BLaER1 (cell line): ENCODE measurements around the gene PITPNM1.
A peak's percentile ranks its signal among the peaks of the same experiment; 100 is the strongest.
"Not testable (repeated sequence)": the region's sequence is repeated elsewhere in the genome, so short reads cannot be mapped to it uniquely, and the experiment has no call there.

Experiments
- H3K27ac ChIP-seq: shearing (Covaris generic); formaldehyde crosslinking; 2 replicates; pipeline ENCODE4 v1.8.1; 2022
- H3K27me3 ChIP-seq: shearing (Covaris generic); formaldehyde crosslinking; 2 replicates; pipeline ENCODE4 v1.8.1; 2022
- H3K36me3 ChIP-seq: shearing (Covaris generic); formaldehyde crosslinking; 2 replicates; pipeline ENCODE4 v1.8.1; 2022
- H3K4me1 ChIP-seq: shearing (Covaris generic); formaldehyde crosslinking; 2 replicates; pipeline ENCODE4 v1.8.1; 2022
- H3K4me2 ChIP-seq: shearing (Covaris generic); formaldehyde crosslinking; 2 replicates; pipeline ENCODE4 v1.8.1; 2022
- H3K4me3 ChIP-seq: shearing (Covaris generic); formaldehyde crosslinking; 2 replicates; pipeline ENCODE4 v1.8.1; 2022
- H3K9ac ChIP-seq: shearing (Covaris generic); formaldehyde crosslinking; 2 replicates; pipeline ENCODE4 v1.8.1; 2022
- H3K9me3 ChIP-seq: shearing (Covaris generic); formaldehyde crosslinking; 2 replicates; pipeline ENCODE4 v1.8.1; 2022
- H4K20me1 ChIP-seq: shearing (Covaris generic); formaldehyde crosslinking; 2 replicates; pipeline ENCODE4 v1.8.1; 2022
- Cebpa-rat ChIP-seq: shearing (Covaris generic); IDR thresholded peaks from 2 replicates; pipeline ENCODE4 v1.8.1; 2022

The PITPNM1 gene

DNA sequence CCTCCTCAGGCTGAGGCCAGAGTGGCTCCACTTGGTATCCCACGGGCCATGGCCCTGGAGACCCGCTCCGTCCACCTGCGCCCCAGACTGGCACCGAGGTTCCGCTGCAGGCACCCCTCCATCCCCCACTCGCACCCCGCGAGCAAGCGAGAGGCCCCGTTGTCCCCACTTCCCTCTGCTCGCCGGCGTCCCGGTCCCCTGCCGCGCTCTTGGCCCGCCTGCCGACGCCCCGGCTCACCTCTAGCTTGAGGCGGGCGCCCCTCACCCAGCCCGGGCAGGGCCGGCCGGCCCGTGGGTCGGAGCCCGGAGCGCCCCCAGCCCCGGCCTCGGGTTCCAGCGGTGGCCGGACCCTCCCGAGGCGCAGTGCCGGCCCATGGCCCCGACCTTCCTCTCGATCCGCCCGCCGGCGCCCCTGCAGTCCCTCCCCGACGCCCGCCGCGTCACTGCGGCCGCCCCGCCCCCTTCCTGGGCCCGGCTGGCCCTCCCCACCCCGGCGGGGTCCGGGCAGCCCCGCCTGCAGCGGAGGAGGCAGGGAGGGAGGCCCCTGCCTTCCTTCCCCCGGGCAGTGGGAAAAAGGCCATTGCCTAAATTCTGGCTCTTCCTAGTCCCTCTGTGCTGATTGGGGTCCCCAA is at the start of gene PITPNM1:
PITPNM1 (minus strand) TSS at position 414 of the 632 bp plus-strand sequence. CDS start 1,183 bp downstream, outside the sequence.
- Histone ChIP-seq H3K4me2 (peak within 1 kb of the TSS; percentile 94), H3K4me1 (peaks cover 67% of the 10 kb centered on the region), H3K4me3 (peak within 1 kb of the TSS; percentile 81), H3K9me3 (no peaks in the 10 kb centered on the region), H3K36me3 (peaks cover 28% of the 10 kb centered on the region), H4K20me1 (peaks cover 51% of the 10 kb centered on the region), H3K27ac (peak within 1 kb of the TSS; percentile 76), H3K9ac (peak within 1 kb of the TSS; percentile 81), H3K27me3 (peaks cover 9% of the 10 kb centered on the region; the same call in 1 of the 2 replicates)
- no peak for TF ChIP-seq Cebpa-rat

DNA sequence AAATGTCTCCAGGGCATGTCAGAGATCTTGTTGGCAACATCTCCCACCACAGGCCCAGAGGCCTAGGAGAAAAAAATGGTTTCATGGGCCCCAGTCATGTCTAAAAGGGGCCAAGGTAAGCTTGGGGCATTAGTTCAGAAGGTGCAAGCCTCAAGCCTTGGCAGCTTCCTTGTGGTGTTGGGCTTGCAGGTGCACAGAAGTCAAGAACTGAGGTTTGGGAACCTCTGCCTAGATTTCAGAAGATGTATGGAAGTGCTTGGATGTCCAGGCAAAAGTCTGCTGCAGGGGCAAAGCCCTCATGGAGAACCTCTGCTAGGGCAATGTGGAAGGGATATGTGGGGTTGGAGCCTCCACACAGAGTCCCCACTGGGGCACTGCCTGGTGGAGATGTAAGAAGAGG is 46.5 kb upstream of the PITPNM1 start:
- H3K9ac ChIP-seq, H4K20me1 ChIP-seq, H3K4me3 ChIP-seq, H3K27ac ChIP-seq, H3K27me3 ChIP-seq, H3K4me1 ChIP-seq, H3K4me2 ChIP-seq, H3K36me3 ChIP-seq: not testable (repeated sequence)
- peaks cover 38% of the 10 kb centered on the region for H3K9me3 ChIP-seq

DNA sequence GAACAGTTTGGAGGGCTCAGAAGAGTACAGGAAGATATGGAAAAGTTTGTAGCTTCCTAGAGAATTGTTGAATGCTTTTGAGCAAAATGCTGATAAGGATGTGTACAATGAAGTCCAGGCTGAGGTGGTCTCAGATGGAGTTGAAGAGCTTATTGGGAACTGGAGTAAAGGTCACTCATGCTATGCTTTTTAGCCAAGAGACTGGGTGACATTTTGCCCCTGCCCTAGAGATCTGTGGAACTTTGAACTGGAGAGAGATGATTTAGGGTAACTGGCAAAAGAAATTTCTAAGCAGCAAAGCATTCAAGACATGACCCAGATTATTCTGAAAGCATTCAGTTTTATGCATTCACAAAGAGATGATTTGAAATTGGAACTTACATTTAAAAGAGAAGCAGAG is 46.0 kb upstream of the PITPNM1 start:
- no peak for TF ChIP-seq Cebpa-rat
- no peak overlapping the region for H3K4me2 ChIP-seq
- no peaks in the 10 kb centered on the region for H4K20me1 ChIP-seq
- no peaks in the 10 kb centered on the region for H3K27me3 ChIP-seq
- no peak overlapping the region for H3K9ac ChIP-seq
- H3K4me3 ChIP-seq = no peak overlapping the region
- no peak overlapping the region for H3K27ac ChIP-seq
- H3K4me1 ChIP-seq = peaks cover 7% of the 10 kb centered on the region
- H3K9me3 ChIP-seq = peaks cover 38% of the 10 kb centered on the region
- H3K36me3 ChIP-seq = no peaks in the 10 kb centered on the region

DNA sequence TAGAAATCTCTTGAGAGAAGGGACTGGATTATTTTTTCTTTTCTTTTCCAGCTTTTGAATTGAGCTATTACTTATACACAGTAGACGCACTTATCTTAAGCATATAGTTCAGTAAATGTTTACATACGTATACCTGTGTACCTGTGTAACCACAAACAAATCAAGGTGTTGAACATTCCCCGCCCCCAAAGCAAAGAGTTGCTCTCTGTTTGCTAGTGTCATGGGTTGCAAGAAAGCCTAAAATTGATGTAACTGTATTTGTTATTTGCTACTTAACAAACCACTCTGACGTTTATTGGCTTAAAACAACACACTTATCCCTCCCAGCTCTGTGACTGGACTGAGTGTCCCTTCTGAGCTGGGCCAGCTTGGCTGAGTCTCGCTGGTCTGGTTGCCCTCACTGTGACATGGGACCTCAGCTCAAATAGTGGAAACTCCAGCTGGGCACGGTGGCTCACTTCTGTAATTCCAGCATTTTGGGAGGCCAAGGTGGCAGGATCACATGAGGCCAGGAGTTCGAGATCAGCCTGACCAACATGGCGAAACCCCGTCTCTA is 43.5 kb upstream of the PITPNM1 start:
- H3K27ac ChIP-seq = no peak overlapping the region
- H3K27me3 ChIP-seq = no peaks in the 10 kb centered on the region
- no peaks in the 10 kb centered on the region for H3K36me3 ChIP-seq
- no peak overlapping the region for H3K4me2 ChIP-seq
- H3K4me3 ChIP-seq = no peak overlapping the region
- no peaks in the 10 kb centered on the region for H4K20me1 ChIP-seq
- no peak for TF ChIP-seq Cebpa-rat
- H3K9me3 ChIP-seq = peaks cover 38% of the 10 kb centered on the region
- H3K4me1 ChIP-seq = peaks cover 32% of the 10 kb centered on the region
- no peak overlapping the region for H3K9ac ChIP-seq

DNA sequence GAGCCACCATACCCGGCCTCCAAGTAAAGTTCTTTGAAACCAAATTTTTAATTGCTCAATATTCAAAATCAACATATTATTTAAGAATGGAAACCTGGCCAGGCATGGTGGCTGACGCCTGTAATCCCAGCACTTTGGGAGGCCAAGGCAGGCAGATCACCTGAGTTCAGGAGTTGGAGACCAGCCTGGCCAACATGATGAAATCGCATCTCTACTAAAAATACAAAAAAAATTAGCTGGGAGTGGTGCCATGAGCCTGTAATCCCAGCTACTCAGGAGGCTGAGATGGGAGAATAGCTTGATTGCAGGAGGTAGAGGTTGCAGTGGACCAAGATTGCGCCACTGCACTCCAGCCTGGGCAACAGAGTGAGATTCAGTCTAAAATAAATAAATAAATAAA is 42.9 kb upstream of the PITPNM1 start:
- H3K4me1 ChIP-seq = peaks cover 37% of the 10 kb centered on the region
- H3K4me2 ChIP-seq, H3K27ac ChIP-seq, H3K27me3 ChIP-seq, H3K36me3 ChIP-seq, H3K4me3 ChIP-seq, H3K9ac ChIP-seq, H4K20me1 ChIP-seq: not testable (repeated sequence)
- peaks cover 37% of the 10 kb centered on the region for H3K9me3 ChIP-seq

DNA sequence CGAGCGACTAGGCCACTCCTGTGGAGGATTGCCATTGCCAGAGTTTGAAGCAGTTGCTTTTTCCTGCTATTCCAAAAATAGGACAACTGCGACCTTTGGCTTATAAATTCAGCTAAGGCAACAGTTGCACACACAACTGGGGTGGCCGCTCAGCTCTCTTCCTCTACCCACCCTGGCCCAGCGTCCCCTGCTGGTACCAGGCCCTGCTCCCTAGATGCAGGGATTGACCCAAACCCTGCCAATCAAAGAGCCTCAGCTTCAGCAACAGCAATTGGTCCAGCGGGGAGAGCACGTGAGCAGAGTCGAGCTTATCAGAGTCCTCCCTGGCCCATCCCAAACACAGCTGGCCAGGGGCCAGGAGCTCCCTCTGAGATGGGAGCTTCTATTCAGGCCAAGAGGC is 40.1 kb upstream of the PITPNM1 start:
- peak overlapping the region; percentile 58 for H3K4me2 ChIP-seq
- H3K4me1 ChIP-seq = peaks cover 52% of the 10 kb centered on the region
- TF ChIP-seq Cebpa-rat = no peak
- H4K20me1 ChIP-seq = no peaks in the 10 kb centered on the region
- H3K9ac ChIP-seq = no peak overlapping the region; the same call in 1 of the 2 replicates
- no peaks in the 10 kb centered on the region for H3K27me3 ChIP-seq
- H3K4me3 ChIP-seq = no peak overlapping the region
- peak overlapping the region; percentile 54 for H3K27ac ChIP-seq
- H3K9me3 ChIP-seq = peaks cover 10% of the 10 kb centered on the region
- no peaks in the 10 kb centered on the region for H3K36me3 ChIP-seq

DNA sequence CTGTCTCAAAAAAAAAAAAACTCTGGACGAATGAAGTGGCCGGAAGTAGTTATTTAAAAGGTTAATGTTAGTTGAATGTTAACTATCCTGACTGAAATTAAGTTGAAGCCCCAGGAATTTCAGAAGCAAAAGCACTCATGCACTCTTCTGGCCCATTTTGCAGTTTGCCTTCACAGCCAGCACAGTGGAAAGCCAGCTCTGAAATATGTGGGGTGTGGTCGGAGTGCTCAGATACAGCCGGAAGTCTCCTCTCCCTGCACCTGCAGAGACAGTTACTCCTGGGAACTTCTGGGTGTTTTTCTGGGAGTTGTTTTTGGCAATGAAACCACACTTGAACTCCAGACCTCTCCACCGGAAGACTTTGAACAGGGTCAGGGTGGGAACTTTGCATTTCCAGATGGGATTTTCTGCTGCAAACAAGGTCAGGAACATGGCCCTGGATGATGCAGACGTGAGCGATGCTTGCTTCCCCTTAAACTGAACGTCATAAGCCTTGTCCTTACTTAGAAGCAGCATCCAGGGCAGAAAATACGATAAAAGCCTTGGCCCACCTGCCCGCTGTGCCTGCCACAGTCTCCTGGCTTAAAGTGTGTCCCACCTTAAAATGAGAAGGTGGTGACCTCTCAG is 39.6 kb upstream of the PITPNM1 start:
- peak overlapping the region; percentile 58 for H3K4me2 ChIP-seq
- no peaks in the 10 kb centered on the region for H3K27me3 ChIP-seq
- peaks cover 54% of the 10 kb centered on the region for H3K4me1 ChIP-seq
- H3K9ac ChIP-seq = no peak overlapping the region; the same call in 1 of the 2 replicates
- peak overlapping the region; percentile 54 for H3K27ac ChIP-seq
- H3K4me3 ChIP-seq = no peak overlapping the region
- no peak for TF ChIP-seq Cebpa-rat
- 0 out of 2 replicates have a peak, but pooled peaks cover 5% of the 10 kb centered on the region for H3K9me3 ChIP-seq
- H4K20me1 ChIP-seq = no peaks in the 10 kb centered on the region
- no peaks in the 10 kb centered on the region for H3K36me3 ChIP-seq

DNA sequence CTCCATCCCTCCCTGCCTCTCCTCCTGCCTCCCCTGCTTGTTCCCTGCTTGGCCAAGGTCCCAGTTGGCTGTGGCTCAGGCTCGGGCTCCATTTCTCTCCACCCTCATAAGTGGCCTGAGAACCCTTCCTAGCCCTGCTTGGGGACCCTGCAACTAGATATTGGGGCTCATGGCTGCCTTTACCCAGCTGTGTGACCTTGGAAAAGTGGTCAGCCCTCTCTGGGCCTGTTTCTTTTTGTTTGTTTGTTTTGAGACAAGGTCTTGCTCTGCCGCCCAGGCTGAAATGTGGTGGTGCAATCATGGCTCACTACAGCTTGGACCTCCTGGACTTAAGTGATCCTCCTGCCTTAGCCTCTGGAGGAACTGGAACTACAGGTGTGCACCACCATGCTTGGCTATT is 38.4 kb upstream of the PITPNM1 start:
- H4K20me1 ChIP-seq = no peaks in the 10 kb centered on the region
- 0 out of 2 replicates have a peak, but pooled peaks cover 5% of the 10 kb centered on the region for H3K9me3 ChIP-seq
- peak overlapping the region; percentile 24; the same call in 1 of the 2 replicates for H3K4me2 ChIP-seq
- no peak overlapping the region for H3K4me3 ChIP-seq
- peak overlapping the region; percentile 35; the same call in 1 of the 2 replicates for H3K27ac ChIP-seq
- peaks cover 54% of the 10 kb centered on the region for H3K4me1 ChIP-seq
- no peaks in the 10 kb centered on the region for H3K36me3 ChIP-seq
- TF ChIP-seq Cebpa-rat = no peak
- H3K9ac ChIP-seq = no peak overlapping the region
- H3K27me3 ChIP-seq = no peaks in the 10 kb centered on the region

DNA sequence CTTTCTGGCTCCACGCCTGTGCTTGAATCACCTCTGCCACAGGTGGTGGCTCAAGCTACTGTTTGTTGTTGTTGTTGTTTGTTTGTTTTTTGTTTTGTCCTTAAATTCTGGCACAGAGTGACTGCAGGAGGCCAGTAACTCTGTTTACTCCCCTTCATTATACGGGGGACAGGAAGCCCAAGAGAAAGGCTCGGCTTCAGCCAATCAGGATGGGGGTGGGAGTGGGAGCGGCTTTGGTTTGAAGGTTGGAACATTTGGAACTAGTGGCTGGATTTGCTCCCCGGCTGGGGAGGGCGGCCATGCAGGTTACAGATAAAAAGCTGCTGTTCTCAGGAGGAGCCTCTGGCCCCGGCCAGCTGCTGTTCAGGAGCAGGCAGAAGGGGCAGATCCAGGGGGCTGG is 37.8 kb upstream of the PITPNM1 start:
- Histone ChIP-seq H3K36me3 (no peaks in the 10 kb centered on the region), H3K27me3 (no peaks in the 10 kb centered on the region), H3K4me1 (peaks cover 54% of the 10 kb centered on the region), H4K20me1 (no peaks in the 10 kb centered on the region), H3K9me3 (peaks cover 8% of the 10 kb centered on the region; the same call in 1 of the 2 replicates), H3K27ac (0 out of 2 replicates have a peak overlapping the region, but pooled peaks have one; percentile 35), H3K4me2 (no peak overlapping the region), H3K4me3 (no peak overlapping the region), H3K9ac (no peak overlapping the region)
- no peak for TF ChIP-seq Cebpa-rat

DNA sequence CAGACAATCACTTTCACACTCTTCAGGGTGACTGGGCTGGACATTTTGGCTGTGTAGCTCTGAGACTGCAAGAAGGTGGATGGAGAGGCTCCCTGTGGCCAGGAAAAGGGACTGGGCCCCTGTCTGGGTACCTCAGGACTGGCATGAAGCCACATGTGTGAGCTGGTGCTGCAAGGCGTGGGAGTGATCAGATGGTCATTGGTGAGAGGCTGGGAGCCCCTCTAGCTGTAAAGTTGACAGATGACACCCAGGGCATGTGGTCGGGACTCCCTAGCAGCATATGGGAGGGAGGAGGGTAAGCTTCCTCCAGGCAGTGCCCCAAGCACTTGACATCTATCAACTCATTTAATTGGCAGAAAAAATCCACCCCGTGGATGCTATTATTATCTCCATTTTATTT is 37.0 kb upstream of the PITPNM1 start:
- Histone ChIP-seq H3K9ac (no peak overlapping the region), H3K9me3 (peaks cover 8% of the 10 kb centered on the region; the same call in 1 of the 2 replicates), H3K4me1 (peaks cover 54% of the 10 kb centered on the region), H3K27ac (no peak overlapping the region), H3K4me2 (no peak overlapping the region), H3K27me3 (no peaks in the 10 kb centered on the region), H4K20me1 (no peaks in the 10 kb centered on the region), H3K36me3 (no peaks in the 10 kb centered on the region), H3K4me3 (no peak overlapping the region)
- no peak for TF ChIP-seq Cebpa-rat
